CD4-positive, alpha-beta T cell (primary cell): ENCODE data around the gene RSPH9. TPM values are rescaled to one million over a fixed set of nuclear protein-coding genes. Genes with fewer than 3 reads are reported as not detected.

Experiments used
- ATAC-seq: fragments of 200-7000 bp; cut with Tn5 transposase; one replicate; pipeline ENCODE4 v1.10.0; 2022; ENCODE audit warnings: mild to moderate bottlenecking; ENCODE audit not compliant: poor library complexity
- CTCF ChIA-PET: fragments of 350-600 bp; sonication (Branson Sonifier 250); formaldehyde crosslinking; loops from one replicate; lab custom pipeline; 2021; ENCODE audit warnings: antibody characterized with exemption, inconsistent platforms; lab: Charles Lee
- POLR2A ChIA-PET: fragments of 350-600 bp; sonication (Branson Sonifier 250); formaldehyde crosslinking; loops from one replicate; lab custom pipeline; 2021; ENCODE audit warnings: antibody characterized with exemption, inconsistent platforms; lab: Charles Lee
- DNase-seq, 14 experiments: peaks; one replicate each; pipeline ENCODE4 v3.0.0-alpha.2; 2013 to 2020; ENCODE audit warnings: mixed read lengths in 2 of 14
- H3K27ac ChIP-seq, 2 donors: one replicate each; pipeline versions ENCODE4 v1.5.1 to v1.7.0; 2013; ENCODE audit warnings: low read length in 2 of 2, low read depth in 1 of 2, mild to moderate bottlenecking in 1 of 2
- H3K27me3 ChIP-seq, 2 experiments: 1 replicate in 1 of 2; 2 replicates in 1 of 2; pipeline versions ENCODE4 v1.6.1 to v1.7.0; 2013; ENCODE audit warnings: low read length in 2 of 2, control low read depth in 1 of 2, mild to moderate bottlenecking in 1 of 2, moderate library complexity in 1 of 2; ENCODE audit not compliant: insufficient read depth in 2 of 2, control insufficient read depth in 1 of 2
- H3K36me3 ChIP-seq: one replicate; pipeline ENCODE4 v1.6.1; 2013; ENCODE audit warnings: low read length, control low read depth; ENCODE audit not compliant: insufficient read depth
- H3K4me1 ChIP-seq: one replicate; pipeline ENCODE4 v1.6.1; 2013; ENCODE audit warnings: low read length, control low read depth; ENCODE audit not compliant: insufficient read depth
- H3K4me3 ChIP-seq: one replicate; pipeline ENCODE4 v1.5.1; 2013; ENCODE audit warnings: mild to moderate bottlenecking, low read length, moderate library complexity
- H3K9me3 ChIP-seq, 2 experiments: 1 replicate in 1 of 2; 2 replicates in 1 of 2; pipeline versions ENCODE4 v1.6.1 to v1.7.0; 2013; ENCODE audit warnings: low read length in 2 of 2, mild to moderate bottlenecking in 2 of 2, control low read depth in 1 of 2, moderate library complexity in 1 of 2; ENCODE audit not compliant: control insufficient read depth in 1 of 2, insufficient read depth in 1 of 2
- H3K27ac Mint-ChIP-seq: one replicate; pipeline ENCODE4 v1.8.0; 2020; ENCODE audit warnings: mixed read lengths
- H3K27me3 Mint-ChIP-seq: one replicate; pipeline ENCODE4 v1.8.0; 2021; ENCODE audit warnings: mixed read lengths
- H3K36me3 Mint-ChIP-seq: one replicate; pipeline ENCODE4 v1.8.0; 2021; ENCODE audit warnings: low read depth, mixed read lengths
- H3K4me1 Mint-ChIP-seq: one replicate; pipeline ENCODE4 v1.8.0; 2021; ENCODE audit warnings: low read depth, mixed read lengths
- H3K4me3 Mint-ChIP-seq: one replicate; pipeline ENCODE4 v1.8.0; 2020; ENCODE audit warnings: mild to moderate bottlenecking, mixed read lengths
- H3K9me3 Mint-ChIP-seq: one replicate; pipeline ENCODE4 v1.8.0; 2020; ENCODE audit warnings: mixed read lengths
- CTCF ChIP-seq: fragments of 200-600 bp; IDR thresholded peaks from one replicate; pipeline ENCODE4 v1.8.0; 2022; ENCODE audit warnings: antibody characterized with exemption, mild to moderate bottlenecking
- intact Hi-C, 2 experiments: fragments of 100-400 bp; cut with DNase I in 1 of 2; cut with micrococcal nuclease in 1 of 2; formaldehyde crosslinking; loops; one replicate each; pipeline versions ENCODE4 v1.15.1 to v1.9.0; 2023 to 2025; cut with DNase I, micrococcal nuclease
- total RNA-seq, 174 experiments: library from RNA in 2 of 174; stranded (reverse) in 2 of 174; gene quantifications; one replicate each; pipeline ENCODE4 v1.2.3 and lab custom pipeline; 2021 to 2026

The RSPH9 gene
- total RNA-seq, 2 experiments from 2014 or later, result not detected

- TF ChIP-seq CTCF, result no peak
- no peaks in the 10 kb centered on the region for H3K9me3 Mint-ChIP-seq
- H3K4me1 ChIP-seq, result peaks cover 33% of the 10 kb centered on the region
- peak overlapping the region; percentile 83 for H3K27ac Mint-ChIP-seq
- peak overlapping the region; percentile 96 for H3K4me3 Mint-ChIP-seq
- H3K4me3 ChIP-seq, result peak overlapping the region; percentile 75
- H3K27me3 Mint-ChIP-seq, result no peaks in the 10 kb centered on the region
- POLR2A ChIA-PET, result interaction anchor here (1.3 to 2.2 kb wide), 2 partner anchors 51 to 57 kb away, joined by 4 to 8 read pairs; partner anchors contain the start of gene GTPBP2
- peaks cover 20% of the 10 kb centered on the region for H3K36me3 ChIP-seq
- H3K27me3 ChIP-seq, result no peaks in the 10 kb centered on the region
- H3K9me3 ChIP-seq, result no peaks in the 10 kb centered on the region
- intact Hi-C loops, result loop anchor here in 1 of 2 experiments (5.0 kb wide), 2 partner anchors 1910 to 1950 kb away; partner anchors contain the start of genes FRS3 and TFEB
- peak overlapping the region; percentile 56 to 65 for H3K27ac ChIP-seq
- H3K4me1 Mint-ChIP-seq, result peaks cover 57% of the 10 kb centered on the region
- H3K36me3 Mint-ChIP-seq, result peaks cover 27% of the 10 kb centered on the region
- CTCF ChIA-PET, result interaction anchor here (3.3 kb wide), 1 partner anchor 19 kb away, joined by 16 read pairs; no protein-coding TSS in a partner anchor
- ATAC-seq (no peak), DNase-seq (no peak)
Measured at GRCh38 chr6:43687079-43687436, 42.2 kb downstream of the RSPH9 start.

- CTCF ChIA-PET, result interaction anchor here (0.6 to 3.3 kb wide), 3 partner anchors 20 to 569 kb away, joined by 3 to 16 read pairs (median 3); no protein-coding TSS in a partner anchor
- Mint-ChIP-seq H3K27ac (peak within 1 kb of the TSS; percentile 83), H3K9me3 (no peaks in the 10 kb centered on the region), H3K27me3 (no peaks in the 10 kb centered on the region), H3K4me3 (peak within 1 kb of the TSS; percentile 96), H3K36me3 (peaks cover 23% of the 10 kb centered on the region), H3K4me1 (peaks cover 52% of the 10 kb centered on the region)
- POLR2A ChIA-PET, result interaction anchor here (1.3 to 2.2 kb wide), 2 partner anchors 51 to 58 kb away, joined by 4 to 8 read pairs; partner anchors contain the start of gene GTPBP2
- H3K4me1 ChIP-seq, result peaks cover 33% of the 10 kb centered on the region
- H3K4me3 ChIP-seq, result peak within 1 kb of the TSS; percentile 75
- no peak for TF ChIP-seq CTCF
- intact Hi-C loops, result loop anchor here in 1 of 2 experiments (5.0 kb wide), 2 partner anchors 1910 to 1950 kb away; partner anchors contain the start of genes FRS3 and TFEB
- H3K36me3 ChIP-seq, result peaks cover 15% of the 10 kb centered on the region
- peaks cover 0 to 1% of the 10 kb centered on the region in 2 experiments for H3K27me3 ChIP-seq
- H3K9me3 ChIP-seq, result no peaks in the 10 kb centered on the region
- DNase-seq, result peak; percentile 57 to 86 (median 72)
- peak; percentile 95 for ATAC-seq
- peak within 1 kb of the TSS; percentile 56 to 65 for H3K27ac ChIP-seq
Measured at GRCh38 chr6:43687437-43688347, 42.9 kb downstream of the RSPH9 start, which contains the start of gene MRPS18A. Gene MRPS18A, minus strand, starts transcription at chr6:43687791. Its CDS starts 12 bp downstream, at chr6:43687779.

- Mint-ChIP-seq H3K36me3 (peaks cover 8% of the 10 kb centered on the region), H3K27me3 (peaks cover under 1% of the 10 kb centered on the region), H3K4me3 (peak overlapping the region; percentile 96), H3K4me1 (peaks cover 35% of the 10 kb centered on the region), H3K9me3 (no peaks in the 10 kb centered on the region), H3K27ac (no peak overlapping the region)
- TF ChIP-seq CTCF, result no peak
- intact Hi-C loops, result loop anchor here in 1 of 2 experiments (5.0 kb wide), 2 partner anchors 1912 to 1952 kb away; partner anchors contain the start of genes FRS3 and TFEB
- ChIA-PET CTCF (interaction anchor here (3.3 kb wide), 1 partner anchor 22 kb away, joined by 16 read pairs; no protein-coding TSS in a partner anchor), POLR2A (interaction anchor here (0.7 kb wide), 1 partner anchor 32 kb away, joined by 3 read pairs; no protein-coding TSS in a partner anchor)
- no peak overlapping the region for H3K4me3 ChIP-seq
- H3K9me3 ChIP-seq, result no peaks in the 10 kb centered on the region
- peaks cover 22% of the 10 kb centered on the region for H3K4me1 ChIP-seq
- no peak for DNase-seq
- H3K27me3 ChIP-seq, result peaks cover 0 to 2% of the 10 kb centered on the region in 2 experiments
- H3K36me3 ChIP-seq, result peaks cover 6% of the 10 kb centered on the region
- no peak for ATAC-seq
- H3K27ac ChIP-seq, result no peak overlapping the region
Measured at GRCh38 chr6:43689421-43689820, 44.6 kb downstream of the RSPH9 start.
